HG03175 (cell line): Measurements from ENCODE around the gene DTD1.
A peak's percentile ranks its signal among the peaks of the same experiment; 100 is the strongest.

Source experiments
- ATAC-seq: cut with Tn5 transposase; IDR thresholded peaks from one replicate; pipeline ENCODE4 v1.9.1; 2021; ENCODE audit warnings: mild to moderate bottlenecking, moderate library complexity; ENCODE audit not compliant: unreplicated experiment

The DTD1 gene

GRCh38 chr20:18698735-18699380 is 111.0 kb downstream of the DTD1 start:
- ATAC-seq = no peak

GRCh38 chr20:18701969-18702368 is 114.1 kb downstream of the DTD1 start:
- no peak for ATAC-seq

DNA sequence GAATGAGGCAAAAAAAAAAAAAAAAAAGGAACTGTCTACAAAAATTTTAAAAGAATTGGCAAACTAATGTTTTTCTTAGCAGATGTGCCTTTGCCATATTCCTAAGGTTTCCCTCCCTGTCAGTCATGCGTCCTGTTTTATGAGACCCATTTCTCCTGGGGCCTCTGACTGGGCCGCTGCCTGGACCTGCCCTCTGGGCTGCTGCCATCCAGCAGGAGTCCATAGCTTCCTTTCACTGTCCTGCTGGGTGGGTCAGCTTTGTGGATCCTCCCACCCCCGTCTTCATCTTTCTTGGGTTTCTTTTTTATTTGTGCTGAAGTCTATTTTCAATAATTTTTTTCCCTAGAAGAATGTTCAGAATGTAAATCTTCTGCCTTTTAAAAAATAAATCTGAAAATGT is 114.9 kb downstream of the DTD1 start:
- no peak for ATAC-seq

- no peak for ATAC-seq
Observed at GRCh38 chr20:18705490-18705889, 117.6 kb downstream of the DTD1 start.

GRCh38 chr20:18705910-18706309 is 118.1 kb downstream of the DTD1 start:
- no peak for ATAC-seq

DNA sequence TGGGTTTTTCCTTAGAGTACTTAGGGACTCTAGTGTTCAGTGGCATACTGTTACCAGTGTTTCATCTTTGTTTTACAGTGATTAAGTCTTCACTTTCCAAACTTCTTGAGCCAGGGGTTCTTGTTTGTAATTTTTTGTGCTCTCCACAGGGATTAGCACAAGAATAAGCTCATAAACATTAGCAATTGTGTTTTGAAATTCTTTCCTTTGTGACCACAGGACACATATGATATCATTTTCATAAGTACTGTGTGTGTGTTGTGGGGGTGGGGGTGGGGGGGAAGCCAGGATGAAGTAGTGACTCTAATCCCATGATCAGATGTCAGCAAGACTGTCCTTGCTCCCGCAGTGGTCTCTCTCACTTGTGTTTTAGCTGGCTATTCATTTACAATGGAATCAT is 124.3 kb downstream of the DTD1 start:
- no peak for ATAC-seq

DNA sequence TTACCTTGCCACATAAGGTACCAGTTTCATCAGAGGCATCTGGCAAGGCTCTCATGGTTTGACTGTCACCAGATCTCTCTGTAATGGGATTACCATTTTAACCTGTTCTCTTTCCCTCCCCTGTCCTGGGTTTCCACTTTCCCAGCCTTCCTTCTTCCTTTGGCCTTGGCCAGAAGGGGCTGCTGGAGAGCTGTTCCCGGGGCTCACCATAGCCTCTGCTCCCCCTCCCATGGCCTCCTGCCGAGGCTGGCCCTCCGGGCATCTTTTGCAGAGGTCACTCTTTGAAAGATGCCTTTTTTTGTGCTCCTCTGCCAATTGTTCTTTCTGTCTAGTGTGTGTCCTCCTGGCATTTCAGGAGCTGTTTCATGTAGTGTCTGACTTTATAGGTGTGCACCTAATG is 125.0 kb downstream of the DTD1 start:
- no peak for ATAC-seq

DNA sequence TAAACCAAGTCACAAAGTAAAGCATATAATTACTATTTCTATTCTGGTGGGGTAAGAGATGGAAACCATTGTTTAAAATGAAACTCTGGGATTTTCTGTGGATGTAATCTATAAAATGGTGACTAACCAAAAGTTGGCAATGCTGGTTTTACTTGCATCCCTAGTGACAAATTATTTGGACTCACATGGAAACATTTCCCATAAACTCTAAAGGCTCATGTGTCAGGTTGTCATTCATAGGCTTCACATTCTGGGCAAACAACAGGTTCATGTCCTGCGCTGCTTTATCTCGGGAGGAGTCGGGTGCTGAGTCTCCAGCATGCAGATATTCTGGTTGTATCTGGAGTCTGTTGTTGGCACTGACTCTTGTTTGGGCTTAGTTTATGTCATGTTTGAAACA is 127.7 kb downstream of the DTD1 start:
- ATAC-seq = no peak

GRCh38 chr20:18717062-18717461 is 129.2 kb downstream of the DTD1 start:
- no peak for ATAC-seq

GRCh38 chr20:18718129-18718528 is 130.3 kb downstream of the DTD1 start:
- ATAC-seq = no peak

DNA sequence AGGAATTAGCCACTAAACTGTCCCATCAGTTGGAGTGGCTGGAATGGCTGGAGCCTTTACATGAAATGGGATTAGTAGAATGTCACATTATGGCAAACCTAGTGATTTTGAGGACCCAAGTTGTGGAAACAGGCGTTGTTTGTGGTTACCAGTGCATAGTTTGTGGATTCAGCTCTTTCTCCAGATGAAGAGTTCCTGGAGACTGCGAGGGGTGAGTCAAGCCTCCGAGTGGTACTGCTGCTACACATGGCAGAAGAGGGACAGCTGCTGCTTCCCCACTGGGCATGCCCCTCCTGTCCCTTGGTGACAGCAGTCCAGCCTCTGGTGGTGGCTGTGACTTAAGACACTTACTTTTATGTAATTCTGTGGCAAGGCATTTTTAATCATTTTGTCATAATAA is 131.6 kb downstream of the DTD1 start:
- ATAC-seq = no peak

DNA sequence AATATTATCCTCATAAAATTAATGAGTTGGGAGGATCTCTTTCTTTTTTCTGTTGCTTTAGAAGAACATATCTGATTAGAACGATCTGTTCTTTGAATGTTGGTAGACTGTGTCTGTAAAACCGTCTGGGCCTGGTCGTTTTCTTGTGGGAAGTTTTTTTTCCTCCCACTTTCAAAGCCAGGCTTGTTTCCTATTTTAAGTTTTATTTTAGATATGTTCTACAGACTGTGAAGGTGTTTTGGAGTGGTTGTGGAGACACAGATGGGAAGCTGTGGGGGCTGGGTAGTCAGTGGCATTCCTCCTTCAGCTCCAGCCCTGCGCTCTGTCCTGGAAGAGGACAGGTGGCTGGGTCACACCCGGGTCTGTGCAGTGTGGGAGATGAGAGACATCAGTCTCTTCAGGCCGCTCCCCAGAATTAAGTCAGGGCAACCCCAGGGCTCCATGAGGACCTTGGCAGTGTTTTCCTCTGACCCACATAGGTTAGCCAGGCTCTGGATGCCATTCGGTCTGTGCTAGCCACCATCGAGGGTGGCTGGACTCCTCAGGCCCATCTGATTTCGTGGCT is 133.8 kb downstream of the DTD1 start:
- no peak for ATAC-seq

DNA sequence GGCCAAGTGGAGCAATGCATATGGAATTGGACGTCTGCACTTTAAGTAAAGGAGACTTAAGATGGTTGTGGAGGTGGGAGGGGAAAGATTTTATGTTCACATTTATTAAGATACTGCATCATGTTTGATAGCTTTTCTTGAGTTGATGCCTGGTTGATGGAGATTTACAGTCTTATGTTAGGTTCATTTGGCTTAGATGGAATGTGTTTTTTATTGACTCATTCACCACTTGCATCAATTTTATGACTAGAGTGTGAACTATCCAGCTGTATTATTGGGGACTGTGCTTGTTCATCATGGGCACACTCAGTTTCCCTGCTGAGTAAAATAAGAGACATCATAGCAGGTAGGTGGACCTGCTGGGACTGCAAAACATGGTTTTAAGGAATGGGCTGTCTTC is 134.5 kb downstream of the DTD1 start:
- ATAC-seq = no peak

DNA sequence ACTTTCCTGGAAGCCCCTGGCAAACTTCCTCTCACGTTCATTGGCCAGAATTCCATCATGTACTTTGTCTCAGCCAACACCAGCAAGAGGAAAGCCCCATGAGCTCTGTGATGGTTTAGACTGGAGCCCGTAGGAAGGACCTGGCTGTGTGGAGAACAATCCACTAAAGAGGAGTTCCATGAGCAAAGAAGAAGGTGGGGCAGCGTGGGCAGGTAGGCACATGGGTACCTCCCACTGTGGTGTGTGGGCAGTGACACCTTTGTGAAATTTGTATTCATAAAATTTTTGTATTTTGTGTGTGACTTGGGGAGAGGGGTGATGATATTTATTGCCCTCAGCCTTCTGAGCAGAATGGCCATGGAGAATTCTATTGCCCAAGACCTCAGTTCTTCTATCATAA is 136.2 kb downstream of the DTD1 start:
- ATAC-seq = no peak

- no peak for ATAC-seq
Observed at GRCh38 chr20:18724788-18725464, 137.1 kb downstream of the DTD1 start.

- ATAC-seq = no peak
Observed at GRCh38 chr20:18727032-18727508, 139.2 kb downstream of the DTD1 start.

GRCh38 chr20:18728165-18728869 is 140.5 kb downstream of the DTD1 start:
- ATAC-seq = peak; percentile 92

DNA sequence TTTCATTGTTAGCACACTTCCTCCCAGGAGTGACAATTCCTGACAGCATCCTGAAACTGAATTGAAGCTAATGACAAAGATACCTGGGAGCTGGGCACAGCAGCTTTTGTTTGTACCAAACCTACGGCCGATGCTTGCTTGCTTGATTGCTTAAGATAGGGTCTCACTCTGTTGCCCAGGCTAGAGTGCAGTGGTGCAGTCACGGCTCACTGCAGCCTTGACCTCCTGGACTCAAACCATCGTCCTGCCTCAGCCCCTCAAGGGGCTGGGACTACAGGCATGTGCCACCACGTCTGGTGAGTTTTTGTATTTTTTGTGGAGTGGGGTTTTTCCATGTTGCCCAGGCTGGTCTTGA is 141.0 kb downstream of the DTD1 start:
- peak; percentile 38 for ATAC-seq

GRCh38 chr20:18729231-18729825 is 141.5 kb downstream of the DTD1 start:
- no peak for ATAC-seq

DNA sequence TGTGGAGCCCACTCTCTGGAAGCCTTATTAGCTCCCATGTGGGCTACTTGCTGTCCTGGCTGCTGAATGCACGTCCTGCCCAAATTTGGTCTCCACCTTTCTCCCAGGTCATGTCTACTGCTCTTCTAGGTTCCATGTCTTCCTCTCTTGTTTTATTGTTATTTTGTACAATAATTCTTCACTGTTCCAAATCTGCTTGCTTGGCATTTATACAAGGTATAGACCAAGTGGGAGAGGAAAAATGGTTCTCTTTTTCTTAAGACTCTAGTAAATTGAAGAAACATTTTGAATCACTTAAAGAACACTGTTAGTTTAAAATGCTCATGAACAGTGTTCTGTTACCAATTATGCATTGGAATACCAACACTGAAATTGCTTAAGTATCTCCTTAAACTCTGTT is 144.1 kb downstream of the DTD1 start:
- no peak for ATAC-seq

DNA sequence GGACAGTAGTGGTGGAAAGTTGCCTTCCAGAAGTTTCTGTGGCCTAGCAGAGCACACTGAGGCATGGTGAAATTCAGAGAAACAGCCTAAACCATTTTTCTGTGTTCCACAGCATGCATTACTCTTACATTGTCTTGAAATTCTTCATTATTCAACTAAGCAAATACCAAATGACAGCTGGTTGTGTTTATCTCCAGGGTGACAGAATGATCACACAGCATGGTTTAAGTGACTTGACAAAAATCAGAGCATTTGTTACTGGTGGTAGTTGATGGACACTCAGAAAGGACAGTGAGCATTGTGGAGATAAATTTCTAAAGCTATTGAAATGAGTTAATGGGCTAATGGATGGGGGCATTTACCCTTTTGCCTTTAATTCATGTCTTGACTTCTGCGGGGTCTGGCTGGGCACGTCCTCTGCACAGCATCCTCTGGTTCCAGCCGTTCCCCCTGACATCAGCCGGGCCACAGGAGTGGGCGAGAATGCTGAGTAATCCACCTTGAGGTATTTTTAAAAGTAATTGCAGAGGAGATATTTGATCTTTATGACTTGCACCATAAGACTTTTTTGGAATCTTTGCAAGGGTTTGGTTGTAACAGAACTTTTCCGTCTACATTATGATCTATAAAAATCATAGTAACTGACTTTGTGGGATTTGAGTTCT is 146.8 kb downstream of the DTD1 start:
- ATAC-seq = no peak
